Measurements from ENCODE around the gene TRIM71.

GRCh38 chr3:32901005-32901932 is 83.5 kb downstream of the TRIM71 start:
- TF ChIP-seq POLR2A (IDR thresholded peaks at IDR 0.05) (no peak), POLR2AphosphoS5 (IDR thresholded peaks at IDR 0.05) (no peak), CTCF (IDR thresholded peaks at IDR 0.05) (no peak)

Data from prostate gland (tissue), 2 donors.